ENCODE results near the gene ARF1.

Gene ARF1

GRCh38 chr1:228071839-228072657, 10.5 kb upstream of the ARF1 start:
- no peak for DNase-seq (ENCODE audit: low read depth in 2 of 2)

GRCh38 chr1:228072658-228073043, 9.9 kb upstream of the ARF1 start:
- no peak for DNase-seq (ENCODE audit: low read depth in 2 of 2)

GRCh38 chr1:228073061-228073856, 9.2 kb upstream of the ARF1 start:
- DNase-seq (ENCODE audit: low read depth in 2 of 2): no peak

- DNase-seq (ENCODE audit: low read depth in 2 of 2): no peak
Measured at GRCh38 chr1:228073857-228074545, 8.5 kb upstream of the ARF1 start.

- DNase-seq (ENCODE audit: low read depth in 2 of 2): no peak
Measured at GRCh38 chr1:228074954-228075730, 7.4 kb upstream of the ARF1 start.

GRCh38 chr1:228075801-228076271, 6.7 kb upstream of the ARF1 start:
- DNase-seq (ENCODE audit: low read depth in 2 of 2): no peak

GRCh38 chr1:228076796-228077430, 5.6 kb upstream of the ARF1 start:
- DNase-seq (ENCODE audit: low read depth in 2 of 2): no peak

- no peak for DNase-seq (ENCODE audit: low read depth in 2 of 2)
Measured at GRCh38 chr1:228077565-228078330, 4.8 kb upstream of the ARF1 start.

GRCh38 chr1:228079013-228079412, 3.5 kb upstream of the ARF1 start:
- no peak for DNase-seq (ENCODE audit: low read depth in 2 of 2)

- no peak for DNase-seq (ENCODE audit: low read depth in 2 of 2)
Measured at GRCh38 chr1:228079601-228080263, 2.8 kb upstream of the ARF1 start.

GRCh38 chr1:228081144-228081543, 1.4 kb upstream of the ARF1 start:
- DNase-seq (ENCODE audit: low read depth in 2 of 2): no peak

GRCh38 chr1:228081578-228082213, 812 bp upstream of the ARF1 start:
- DNase-seq (ENCODE audit: low read depth in 2 of 2): no peak

- no peak for DNase-seq (ENCODE audit: low read depth in 2 of 2)
Measured at GRCh38 chr1:228082918-228083870, 686 bp downstream of the ARF1 start.

GRCh38 chr1:228083871-228084278, 1.4 kb downstream of the ARF1 start:
- no peak for DNase-seq (ENCODE audit: low read depth in 2 of 2)

GRCh38 chr1:228084325-228084724, 1.8 kb downstream of the ARF1 start:
- no peak for DNase-seq (ENCODE audit: low read depth in 2 of 2)

- no peak for DNase-seq (ENCODE audit: low read depth in 2 of 2)
Measured at GRCh38 chr1:228084797-228085196, 2.3 kb downstream of the ARF1 start.

GRCh38 chr1:228085287-228085951, 2.9 kb downstream of the ARF1 start:
- DNase-seq (ENCODE audit: low read depth in 2 of 2): no peak

All from stimulated activated CD4-positive, alpha-beta T cell treated with anti-CD3 and anti-CD28 coated beads, Interleukin-1b, Interleukin-23, amount 100 ng/mL, for 1 hour (primary cell).